ENCODE results near the gene KCNE4.

Gene KCNE4

GRCh38 chr2:223029287-223029686, 22.7 kb upstream of the KCNE4 start:
- H3K4me3 ChIP-seq (ENCODE audit: low read depth, low read length), result no peak overlapping the region
- TF ChIP-seq, protein P1, sequence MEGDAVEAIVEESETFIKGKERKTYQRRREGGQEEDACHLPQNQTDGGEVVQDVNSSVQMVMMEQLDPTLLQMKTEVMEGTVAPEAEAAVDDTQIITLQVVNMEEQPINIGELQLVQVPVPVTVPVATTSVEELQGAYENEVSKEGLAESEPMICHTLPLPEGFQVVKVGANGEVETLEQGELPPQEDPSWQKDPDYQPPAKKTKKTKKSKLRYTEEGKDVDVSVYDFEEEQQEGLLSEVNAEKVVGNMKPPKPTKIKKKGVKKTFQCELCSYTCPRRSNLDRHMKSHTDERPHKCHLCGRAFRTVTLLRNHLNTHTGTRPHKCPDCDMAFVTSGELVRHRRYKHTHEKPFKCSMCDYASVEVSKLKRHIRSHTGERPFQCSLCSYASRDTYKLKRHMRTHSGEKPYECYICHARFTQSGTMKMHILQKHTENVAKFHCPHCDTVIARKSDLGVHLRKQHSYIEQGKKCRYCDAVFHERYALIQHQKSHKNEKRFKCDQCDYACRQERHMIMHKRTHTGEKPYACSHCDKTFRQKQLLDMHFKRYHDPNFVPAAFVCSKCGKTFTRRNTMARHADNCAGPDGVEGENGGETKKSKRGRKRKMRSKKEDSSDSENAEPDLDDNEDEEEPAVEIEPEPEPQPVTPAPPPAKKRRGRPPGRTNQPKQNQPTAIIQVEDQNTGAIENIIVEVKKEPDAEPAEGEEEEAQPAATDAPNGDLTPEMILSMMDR (IDR thresholded peaks at IDR 0.05; ENCODE audit: low read depth, low read length), result no peak

- H3K4me3 ChIP-seq (ENCODE audit: low read depth, low read length), result no peak overlapping the region
- TF ChIP-seq, protein P1 (IDR thresholded peaks at IDR 0.05; ENCODE audit: low read depth, low read length), result no peak
These were observed 19.5 kb upstream of the KCNE4 start for GRCh38 chr2:223032187-223033142.

DNA sequence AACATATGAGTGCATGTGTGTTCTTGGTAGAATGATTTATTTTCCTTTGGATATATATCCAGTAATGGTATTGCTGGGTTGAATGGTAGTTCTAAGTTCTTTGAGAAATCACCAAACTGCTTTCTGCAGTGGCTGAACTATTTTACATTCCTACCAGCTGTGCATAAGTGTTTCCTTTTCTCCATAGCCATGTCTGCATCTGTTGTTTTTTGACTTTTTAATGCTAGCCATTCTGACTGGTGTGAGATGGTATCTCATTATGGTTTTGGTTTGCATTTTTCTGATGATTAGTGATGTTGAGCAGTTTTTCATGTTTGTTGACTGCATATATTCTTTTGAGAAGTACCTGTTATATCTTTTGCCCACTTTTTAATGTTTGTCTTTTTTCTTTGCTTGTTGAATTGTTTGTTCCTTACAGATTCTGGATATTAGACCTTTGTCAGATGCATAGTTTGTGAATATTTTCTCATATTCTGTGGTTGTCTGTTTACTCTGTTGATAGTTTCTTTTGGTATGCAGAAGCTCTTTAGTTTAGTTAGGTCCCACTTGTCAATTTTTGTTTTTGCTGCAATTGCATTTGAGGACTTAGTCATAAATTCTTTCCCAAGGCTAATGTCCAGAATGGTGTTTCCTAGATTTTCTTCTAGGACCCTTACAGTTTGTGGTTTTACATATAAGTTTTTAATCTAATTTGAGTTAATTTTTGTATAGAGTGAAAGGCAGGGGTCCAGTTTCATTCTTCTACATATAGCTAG, 17.6 kb upstream of the KCNE4 start:
- no peak overlapping the region for H3K4me3 ChIP-seq (ENCODE audit: low read depth, low read length)
- TF ChIP-seq, protein P1 (IDR thresholded peaks at IDR 0.05; ENCODE audit: low read depth, low read length), result no peak

- H3K4me3 ChIP-seq (ENCODE audit: low read depth, low read length), result no peak overlapping the region
These were observed 15.1 kb upstream of the KCNE4 start for GRCh38 chr2:223036790-223037444.

DNA sequence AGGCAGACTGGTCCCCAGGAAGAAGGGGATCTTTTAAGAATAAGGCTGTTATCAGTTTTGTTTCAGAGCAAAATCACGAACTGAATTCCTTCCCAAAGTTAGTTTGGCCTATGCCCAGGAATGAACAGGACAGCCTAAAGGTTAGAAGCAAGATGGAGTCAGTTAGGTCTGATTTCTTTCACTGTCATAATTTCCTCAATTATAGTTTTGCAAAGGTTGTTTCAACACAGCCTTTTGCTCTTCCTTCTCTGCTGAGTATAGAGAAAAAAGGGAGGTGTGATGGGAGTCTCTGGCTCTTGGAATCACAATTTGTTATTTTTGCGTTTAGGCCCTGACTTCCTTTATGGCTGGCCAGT, 14.6 kb upstream of the KCNE4 start:
- TF ChIP-seq, protein P1 (IDR thresholded peaks at IDR 0.05; ENCODE audit: low read depth, low read length), result no peak
- no peak overlapping the region for H3K4me3 ChIP-seq (ENCODE audit: low read depth, low read length)

More at GRCh38 chr2:223036790-223037444, 15.1 kb upstream of the KCNE4 start:
- TF ChIP-seq, protein P1 (IDR thresholded peaks at IDR 0.05; ENCODE audit: low read depth, low read length), result no peak

DNA sequence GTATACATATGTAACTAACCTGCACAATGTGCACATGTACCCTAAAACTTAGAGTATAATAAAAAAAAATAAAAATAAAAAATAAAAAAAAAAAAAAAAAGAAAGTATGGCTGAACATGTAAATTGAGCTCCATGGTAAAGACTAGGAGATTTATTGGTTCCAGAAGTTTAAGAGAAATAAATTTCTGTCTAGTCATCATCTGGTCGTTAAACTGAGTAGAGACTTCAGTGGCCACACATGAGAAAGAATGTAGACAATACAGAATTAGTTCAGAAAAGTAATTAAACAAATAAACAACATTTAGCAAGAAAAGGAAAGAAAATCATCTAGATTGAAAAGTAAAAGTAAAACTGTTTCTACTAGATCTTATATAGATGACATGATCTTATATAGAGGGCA, 12.4 kb upstream of the KCNE4 start:
- TF ChIP-seq, protein P1 (IDR thresholded peaks at IDR 0.05; ENCODE audit: low read depth, low read length), result no peak
- no peak overlapping the region for H3K4me3 ChIP-seq (ENCODE audit: low read depth, low read length)
